ENCODE data around the gene SPACA6. TPM values are rescaled to one million over a fixed set of nuclear protein-coding genes. Genes with fewer than 3 reads are reported as not detected.
"Not testable (repeated sequence)": the region's sequence is repeated elsewhere in the genome, so short reads cannot be mapped to it uniquely, and the experiment has no call there.

Gene SPACA6
- total and polyA plus RNA-seq, 4 donors: 2.6 to 23.2 (median 14.7) TPM

DNA sequence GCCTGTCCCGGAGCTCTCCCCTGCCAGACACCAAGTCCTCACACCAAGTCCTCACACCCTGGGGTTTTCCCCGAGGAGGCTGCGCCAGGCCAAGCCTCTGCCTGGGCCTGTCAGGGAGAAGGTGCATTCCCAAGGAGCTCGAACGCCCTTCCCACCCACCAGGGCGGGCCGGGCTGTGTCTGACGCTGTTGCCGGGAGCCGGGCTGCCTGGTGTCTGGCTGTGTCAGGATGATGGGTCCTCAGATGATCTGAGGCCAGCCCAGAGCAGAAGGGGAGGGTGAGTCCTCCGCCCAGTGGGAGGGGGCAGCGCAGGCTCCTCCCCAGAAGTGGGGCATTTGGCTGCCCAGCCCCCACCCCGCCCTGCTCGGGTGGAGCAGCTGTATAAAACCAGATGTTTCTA lies 32.9 kb downstream of the SPACA6 start:
- peaks cover 13% of the 10 kb centered on the region for H3K4me1 ChIP-seq (ENCODE audit: control insufficient read depth, insufficient read depth, low read length)
- H3K27me3 ChIP-seq (ENCODE audit: control insufficient read depth, insufficient read depth, low read length): peaks cover 16% of the 10 kb centered on the region
- no peaks in the 10 kb centered on the region for H3K36me3 ChIP-seq (ENCODE audit: control insufficient read depth, insufficient read depth, low read length)
- no peak overlapping the region for H3K27ac ChIP-seq (ENCODE audit: low read depth, low read length)
- peak in 1 of 6 donors; percentile 30 for DNase-seq (ENCODE audit: low read depth in 4 of 6, low spot score in 6 of 6)
- no peaks in the 10 kb centered on the region for H3K9me3 ChIP-seq (ENCODE audit: control insufficient read depth, insufficient read depth, low read length)
- WGBS (ENCODE audit: insufficient coverage): 41% methylated on average over 12 of the region's 14 CpGs
- no peak overlapping the region for H3K4me3 ChIP-seq (ENCODE audit: low read depth, low read length)

DNA sequence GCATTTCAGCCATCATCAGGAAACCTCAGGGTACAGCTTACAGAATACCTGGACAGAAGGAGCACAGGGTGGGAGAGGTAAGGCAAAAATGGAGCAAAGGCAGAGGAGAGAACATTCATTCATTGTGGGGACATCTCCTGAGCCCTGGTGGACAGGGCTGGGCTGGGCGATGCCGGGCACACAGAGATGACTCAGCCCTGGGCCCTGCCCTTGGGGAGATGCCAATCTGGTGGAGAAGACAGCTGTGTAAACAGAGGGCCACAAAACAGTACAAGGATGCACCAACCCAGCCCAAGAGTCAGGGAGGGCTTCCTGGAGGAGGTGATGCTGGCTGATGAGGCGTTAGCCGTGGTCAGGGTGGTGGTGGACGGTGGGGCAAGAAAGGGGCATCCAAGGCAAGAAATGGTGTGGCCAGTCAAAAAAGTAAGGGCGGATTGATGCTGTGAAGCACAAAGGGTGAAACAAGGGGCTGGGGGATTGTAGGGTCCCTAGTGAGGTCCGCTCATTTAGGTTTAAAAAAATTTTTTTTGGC lies 34.3 kb downstream of the SPACA6 start:
- Histone ChIP-seq H3K9me3 (ENCODE audit: control insufficient read depth, insufficient read depth, low read length) (no peaks in the 10 kb centered on the region), H3K4me3 (ENCODE audit: low read depth, low read length) (no peak overlapping the region), H3K4me1 (ENCODE audit: control insufficient read depth, insufficient read depth, low read length) (peaks cover 13% of the 10 kb centered on the region), H3K27me3 (ENCODE audit: control insufficient read depth, insufficient read depth, low read length) (peaks cover 12% of the 10 kb centered on the region), H3K27ac (ENCODE audit: low read depth, low read length) (no peak overlapping the region), H3K36me3 (ENCODE audit: control insufficient read depth, insufficient read depth, low read length) (no peaks in the 10 kb centered on the region)
- no peak for DNase-seq (ENCODE audit: low read depth in 4 of 6, low spot score in 6 of 6)
- 89% methylated on average over 7 of the region's 7 CpGs for WGBS (ENCODE audit: insufficient coverage)

DNA sequence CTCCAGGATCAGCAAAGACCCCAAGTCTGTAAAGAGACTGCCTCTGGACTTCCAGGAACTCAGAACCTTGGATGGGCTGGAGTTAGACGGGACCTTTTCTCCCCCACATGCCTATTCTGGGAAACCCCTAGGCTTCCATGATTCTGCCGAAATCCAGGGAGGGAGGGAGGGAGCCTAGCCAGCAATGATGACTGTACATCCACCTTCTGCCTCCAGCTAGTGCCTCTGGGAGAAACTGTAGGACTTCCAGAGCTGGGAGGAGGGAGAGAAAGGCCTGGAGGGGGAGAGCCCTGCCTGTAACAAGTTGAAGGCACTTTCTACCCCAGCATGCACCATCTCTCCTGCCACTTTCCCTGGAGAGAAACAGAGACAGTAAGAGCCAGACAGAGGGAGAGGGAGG lies 36.7 kb downstream of the SPACA6 start:
- no CpG with 5 or more reads among the region's 2 CpGs for WGBS (ENCODE audit: insufficient coverage)
- no peak for DNase-seq (ENCODE audit: low read depth in 4 of 6, low spot score in 6 of 6)
- Histone ChIP-seq H3K27ac (ENCODE audit: low read depth, low read length) (no peak overlapping the region), H3K27me3 (ENCODE audit: control insufficient read depth, insufficient read depth, low read length) (peaks cover 6% of the 10 kb centered on the region), H3K4me3 (ENCODE audit: low read depth, low read length) (no peak overlapping the region), H3K36me3 (ENCODE audit: control insufficient read depth, insufficient read depth, low read length) (no peaks in the 10 kb centered on the region), H3K9me3 (ENCODE audit: control insufficient read depth, insufficient read depth, low read length) (no peaks in the 10 kb centered on the region), H3K4me1 (ENCODE audit: control insufficient read depth, insufficient read depth, low read length) (peaks cover 5% of the 10 kb centered on the region)

DNA sequence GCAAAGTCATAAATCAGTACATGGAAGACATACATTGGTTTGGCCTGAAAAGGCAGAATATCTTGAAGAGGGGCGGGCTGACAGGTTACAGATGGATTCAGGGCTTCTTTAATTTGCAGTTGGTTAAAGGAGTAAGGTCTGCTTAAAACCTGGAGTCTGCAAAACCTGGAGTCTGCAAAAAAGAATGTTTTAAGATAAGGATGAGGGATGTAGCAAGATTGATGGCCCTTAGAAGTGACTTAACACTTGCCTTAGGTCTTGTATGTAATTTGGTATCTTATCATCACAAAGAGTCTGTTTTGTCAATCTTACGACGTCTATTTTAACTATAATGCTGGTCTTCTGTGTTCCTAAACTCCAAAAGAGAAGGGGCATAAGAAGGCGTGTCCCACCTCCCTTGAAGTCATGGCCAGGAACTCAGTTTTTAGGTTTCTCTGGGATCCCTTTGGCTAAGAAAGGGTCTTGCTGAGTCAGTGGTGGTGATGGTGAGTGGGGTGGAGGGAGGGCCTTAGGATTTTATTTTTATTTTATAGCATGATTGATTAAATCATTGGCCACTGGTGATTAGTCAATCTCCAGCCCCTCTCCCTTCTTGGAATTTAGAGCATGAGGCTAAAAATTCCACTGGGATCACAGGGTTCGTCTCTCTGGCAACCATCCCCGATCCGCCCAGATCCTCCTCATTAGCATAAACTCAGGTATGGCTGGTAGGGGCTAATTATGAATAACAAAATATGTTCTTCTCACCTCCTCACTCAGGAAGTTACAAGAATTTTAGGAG lies 40.8 kb downstream of the SPACA6 start:
- H3K4me1 ChIP-seq (ENCODE audit: control insufficient read depth, insufficient read depth, low read length): no peaks in the 10 kb centered on the region
- 88% methylated on average over 2 of the region's 7 CpGs for WGBS (ENCODE audit: insufficient coverage)

DNA sequence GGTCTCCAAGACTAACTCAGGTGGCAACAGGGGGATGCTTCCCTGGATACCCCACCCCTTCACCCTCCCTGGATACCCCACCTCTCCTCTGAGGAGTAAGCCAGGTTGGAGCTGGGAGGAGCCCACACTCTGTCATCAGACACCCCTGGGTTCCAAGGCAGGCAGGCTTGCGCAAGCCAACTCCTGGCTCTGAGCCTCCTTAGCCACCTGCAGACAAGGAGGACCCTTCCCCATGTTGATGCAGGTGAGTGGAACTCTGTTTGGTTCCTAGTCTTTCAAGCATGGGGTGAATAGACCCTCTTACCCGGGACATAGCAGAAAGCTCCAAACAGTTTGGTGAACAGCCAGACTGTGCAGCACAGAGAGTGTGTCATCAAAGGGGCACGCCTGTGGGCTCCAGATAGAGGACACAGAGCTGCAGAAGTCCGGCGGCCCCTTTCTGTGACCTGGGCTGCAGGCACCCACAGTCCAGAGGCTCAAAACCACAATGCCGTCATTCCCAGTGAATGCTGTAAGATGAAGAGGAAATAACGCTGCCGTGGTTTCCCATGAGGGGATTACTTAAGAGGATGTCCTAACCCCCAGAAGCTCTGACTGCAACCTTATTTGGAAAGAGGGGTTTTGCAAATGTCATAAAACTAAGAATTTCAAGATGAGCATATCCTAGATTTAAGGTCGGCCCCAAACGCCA lies 42.8 kb downstream of the SPACA6 start:
- 89% methylated on average over 7 of the region's 10 CpGs for WGBS (ENCODE audit: insufficient coverage)
- H3K9me3 ChIP-seq (ENCODE audit: control insufficient read depth, insufficient read depth, low read length): no peaks in the 10 kb centered on the region
- H3K27ac ChIP-seq (ENCODE audit: low read depth, low read length): no peak overlapping the region
- H3K36me3 ChIP-seq (ENCODE audit: control insufficient read depth, insufficient read depth, low read length): no peaks in the 10 kb centered on the region
- DNase-seq (ENCODE audit: low read depth in 4 of 6, low spot score in 6 of 6): no peak
- no peak overlapping the region for H3K4me3 ChIP-seq (ENCODE audit: low read depth, low read length)
- no peaks in the 10 kb centered on the region for H3K4me1 ChIP-seq (ENCODE audit: control insufficient read depth, insufficient read depth, low read length)
- H3K27me3 ChIP-seq (ENCODE audit: control insufficient read depth, insufficient read depth, low read length): peaks cover 3% of the 10 kb centered on the region

More for the DNA sequence above, 40.8 kb downstream of the SPACA6 start:
- Histone ChIP-seq H3K36me3 (ENCODE audit: control insufficient read depth, insufficient read depth, low read length) (no peaks in the 10 kb centered on the region), H3K27ac (ENCODE audit: low read depth, low read length) (no peak overlapping the region), H3K9me3 (ENCODE audit: control insufficient read depth, insufficient read depth, low read length) (no peaks in the 10 kb centered on the region), H3K4me3 (ENCODE audit: low read depth, low read length) (no peak overlapping the region), H3K27me3 (ENCODE audit: control insufficient read depth, insufficient read depth, low read length) (peaks cover 3% of the 10 kb centered on the region)
- no peak for DNase-seq (ENCODE audit: low read depth in 4 of 6, low spot score in 6 of 6)

DNA sequence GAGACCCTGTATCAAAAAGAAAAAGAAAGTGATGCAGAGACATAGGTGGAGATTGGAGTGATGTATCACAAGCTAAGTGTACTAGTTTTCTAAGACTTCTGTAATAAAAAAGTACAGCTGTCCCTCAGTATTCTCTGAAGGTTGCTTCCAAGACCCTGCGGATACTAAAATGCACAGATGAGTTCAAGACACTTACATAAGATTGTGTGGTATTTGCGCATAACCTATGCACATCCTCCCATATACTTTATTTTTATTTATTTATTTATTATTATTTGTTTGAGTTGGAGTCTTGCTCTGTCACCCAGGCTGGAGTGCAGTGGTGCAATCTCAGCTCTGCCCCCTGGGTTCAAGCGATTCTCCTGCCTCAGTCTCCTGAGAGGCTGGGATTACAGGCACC lies 44.3 kb downstream of the SPACA6 start:
- DNase-seq (ENCODE audit: low read depth in 4 of 6, low spot score in 6 of 6): no peak
- Histone ChIP-seq H3K27me3 (ENCODE audit: control insufficient read depth, insufficient read depth, low read length) (peaks cover 3% of the 10 kb centered on the region), H3K9me3 (ENCODE audit: control insufficient read depth, insufficient read depth, low read length) (no peaks in the 10 kb centered on the region), H3K36me3 (ENCODE audit: control insufficient read depth, insufficient read depth, low read length) (no peaks in the 10 kb centered on the region), H3K4me3 (ENCODE audit: low read depth, low read length) (no peak overlapping the region), H3K27ac (ENCODE audit: low read depth, low read length) (no peak overlapping the region), H3K4me1 (ENCODE audit: control insufficient read depth, insufficient read depth, low read length) (no peaks in the 10 kb centered on the region)
- no CpG with 5 or more reads among the region's 3 CpGs for WGBS (ENCODE audit: insufficient coverage)

DNA sequence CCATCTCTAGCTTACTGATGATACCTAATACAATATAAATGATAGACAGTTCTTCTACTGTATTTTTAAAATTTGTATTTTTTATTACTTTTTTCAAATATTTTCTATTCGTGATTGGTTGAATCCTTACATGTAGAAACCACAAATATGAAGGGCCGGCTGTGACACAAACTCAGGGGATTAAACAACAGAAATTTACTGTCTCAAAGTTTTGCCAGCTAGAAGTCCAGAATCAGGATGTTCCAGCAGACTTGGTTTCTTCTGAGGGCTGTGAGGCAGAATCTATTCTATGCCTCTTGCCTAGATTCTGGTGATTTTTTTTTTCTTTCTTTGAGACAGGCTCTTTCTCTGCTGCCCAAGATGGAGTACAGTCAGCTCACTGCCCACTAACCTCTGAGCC lies 44.8 kb downstream of the SPACA6 start:
- Histone ChIP-seq H3K27me3 (ENCODE audit: control insufficient read depth, insufficient read depth, low read length) (peaks cover 3% of the 10 kb centered on the region), H3K27ac (ENCODE audit: low read depth, low read length) (no peak overlapping the region), H3K4me1 (ENCODE audit: control insufficient read depth, insufficient read depth, low read length) (no peaks in the 10 kb centered on the region), H3K9me3 (ENCODE audit: control insufficient read depth, insufficient read depth, low read length) (no peaks in the 10 kb centered on the region), H3K4me3 (ENCODE audit: low read depth, low read length) (no peak overlapping the region), H3K36me3 (ENCODE audit: control insufficient read depth, insufficient read depth, low read length) (no peaks in the 10 kb centered on the region)
- DNase-seq (ENCODE audit: low read depth in 4 of 6, low spot score in 6 of 6): no peak
- WGBS (ENCODE audit: insufficient coverage): 100% methylated on average over 1 of the region's 2 CpGs

DNA sequence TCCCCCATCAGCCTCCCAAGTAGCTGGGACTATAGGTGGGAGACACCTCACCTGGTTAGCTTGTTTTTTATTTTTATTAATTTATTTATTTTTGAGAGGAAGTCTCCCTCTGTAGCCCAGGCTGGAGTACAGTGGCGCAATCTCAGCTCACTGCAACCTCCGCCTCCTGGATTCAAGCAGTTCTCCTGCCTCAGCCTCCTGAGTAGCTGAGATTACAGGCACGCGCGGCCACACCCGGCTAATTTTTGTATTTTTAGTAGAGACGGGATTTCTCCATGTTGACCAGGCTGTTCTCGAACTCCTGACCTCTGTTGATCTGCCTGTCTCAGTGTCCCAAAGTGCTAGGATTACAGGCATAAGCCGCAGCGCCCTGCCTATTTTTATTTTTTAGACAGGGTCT lies 45.4 kb downstream of the SPACA6 start:
- not testable (repeated sequence) for H3K36me3 ChIP-seq (ENCODE audit: control insufficient read depth, insufficient read depth, low read length); H3K4me3 ChIP-seq (ENCODE audit: low read depth, low read length); DNase-seq (ENCODE audit: low read depth in 4 of 6, low spot score in 6 of 6); H3K4me1 ChIP-seq (ENCODE audit: control insufficient read depth, insufficient read depth, low read length); H3K9me3 ChIP-seq (ENCODE audit: control insufficient read depth, insufficient read depth, low read length); H3K27me3 ChIP-seq (ENCODE audit: control insufficient read depth, insufficient read depth, low read length); H3K27ac ChIP-seq (ENCODE audit: low read depth, low read length)
- 85% methylated on average over 5 of the region's 10 CpGs for WGBS (ENCODE audit: insufficient coverage)

DNA sequence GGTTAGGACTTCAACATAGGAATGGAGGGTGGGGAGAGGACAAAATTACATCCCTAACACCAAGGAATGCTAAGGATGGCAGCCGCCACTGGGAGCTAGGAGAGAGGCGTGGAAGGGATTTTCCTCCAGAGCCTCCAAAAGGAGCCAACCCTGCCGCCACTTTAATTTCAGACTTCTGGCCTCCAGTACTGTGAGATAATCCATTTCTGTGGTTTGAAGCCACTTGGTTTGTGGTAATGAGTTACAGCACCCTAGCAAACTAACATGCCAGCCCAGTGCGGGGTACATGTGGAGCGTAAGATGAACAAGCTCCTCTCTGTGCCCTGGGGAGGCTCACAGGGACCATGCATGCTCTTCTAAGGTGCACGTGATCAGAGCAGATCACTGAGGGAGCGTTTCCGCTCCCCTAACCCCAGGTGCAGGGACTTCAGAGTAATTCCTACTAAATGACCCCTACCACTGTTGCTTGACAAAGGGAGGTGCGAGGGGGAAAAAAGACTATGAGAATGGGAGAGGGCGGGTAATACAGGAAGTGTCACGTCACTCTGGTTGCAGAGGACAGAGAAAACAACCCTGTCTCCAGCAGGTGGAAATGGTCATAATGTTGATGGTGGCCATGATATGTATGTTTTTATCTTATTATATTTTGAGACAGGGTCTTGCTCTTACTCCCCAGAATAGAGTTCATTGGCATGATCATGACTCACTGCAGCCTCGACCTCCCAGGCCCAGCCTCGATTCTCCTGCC lies 46.5 kb downstream of the SPACA6 start:
- Histone ChIP-seq H3K27me3 (ENCODE audit: control insufficient read depth, insufficient read depth, low read length) (peaks cover 3% of the 10 kb centered on the region), H3K36me3 (ENCODE audit: control insufficient read depth, insufficient read depth, low read length) (no peaks in the 10 kb centered on the region), H3K27ac (ENCODE audit: low read depth, low read length) (no peak overlapping the region), H3K4me1 (ENCODE audit: control insufficient read depth, insufficient read depth, low read length) (no peaks in the 10 kb centered on the region), H3K9me3 (ENCODE audit: control insufficient read depth, insufficient read depth, low read length) (no peaks in the 10 kb centered on the region), H3K4me3 (ENCODE audit: low read depth, low read length) (no peak overlapping the region)
- no peak for DNase-seq (ENCODE audit: low read depth in 4 of 6, low spot score in 6 of 6)
- 49% methylated on average over 3 of the region's 13 CpGs for WGBS (ENCODE audit: insufficient coverage)

All from spinal cord (tissue), 10 donors.